NT2/D1 (cell line): Measurements from ENCODE around the gene BAG1.

Source experiments
- SUZ12 ChIP-seq: IDR thresholded peaks from 2 replicates; pipeline ENCODE4 v1.6.1; 2011; ENCODE audit not compliant: insufficient read length, insufficient read depth; ENCODE audit errors: extremely low read depth
- ZNF274 ChIP-seq: IDR thresholded peaks from 2 replicates; pipeline ENCODE4 v1.6.1; 2011; ENCODE audit warnings: mild to moderate bottlenecking, low read depth, low read length

DNA sequence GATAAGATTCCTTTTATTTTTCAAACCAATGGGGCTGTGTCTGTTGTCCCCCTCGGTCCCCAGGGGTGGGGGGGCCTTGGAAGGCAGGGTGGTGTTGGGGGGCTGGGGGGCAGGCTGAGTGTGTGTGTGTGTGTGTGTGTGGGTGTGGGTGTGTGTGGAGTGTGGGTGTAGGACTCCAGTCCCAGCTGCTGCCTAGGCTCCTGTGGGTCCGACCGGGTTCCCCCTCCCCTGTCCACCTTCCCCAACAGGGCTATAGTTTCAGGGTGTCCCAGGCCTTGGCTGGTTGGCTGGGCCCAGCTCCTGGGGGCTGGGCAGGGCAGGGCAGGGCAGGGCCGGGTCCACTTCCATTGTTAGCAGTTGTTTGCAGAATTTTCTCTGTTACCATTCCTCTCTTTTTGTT is 23.7 kb upstream of the BAG1 start:
- TF ChIP-seq SUZ12: no peak
- no peak for TF ChIP-seq ZNF274
